Suprapubic skin (tissue), 4 donors: Measurements from ENCODE around the gene SAPCD1. TPM values are rescaled to one million over a fixed set of nuclear protein-coding genes. Genes with fewer than 3 reads are reported as not detected.

Source experiments
- DNase-seq, 2 donors: peaks; one replicate each; pipeline ENCODE4 v3.0.0-alpha.2; 2019; ENCODE audit warnings: low spot score in 2 of 2
- H3K27ac ChIP-seq: fragments of 200-600 bp; sonication (generic); one replicate; pipeline ENCODE4 v1.5.1; 2019
- H3K27me3 ChIP-seq: fragments of 200-600 bp; sonication (generic); one replicate; pipeline ENCODE4 v1.5.1; 2019
- H3K36me3 ChIP-seq: fragments of 200-600 bp; sonication (generic); one replicate; pipeline ENCODE4 v1.5.1; 2019
- H3K4me1 ChIP-seq: fragments of 200-600 bp; sonication (generic); one replicate; pipeline ENCODE4 v1.5.1; 2019
- H3K4me3 ChIP-seq: fragments of 200-600 bp; sonication (generic); one replicate; pipeline ENCODE4 v1.5.1; 2019; ENCODE audit warnings: mild to moderate bottlenecking
- H3K9me3 ChIP-seq: fragments of 200-600 bp; sonication (generic); one replicate; pipeline ENCODE4 v1.5.1; 2019
- EP300 ChIP-seq: sonication (generic); formaldehyde crosslinking; IDR thresholded peaks from one replicate; pipeline ENCODE4 v1.6.1; 2017; ENCODE audit warnings: antibody characterized with exemption
- POLR2A ChIP-seq, 2 donors: fragments of 450-650 bp; IDR thresholded peaks; one replicate each; pipeline ENCODE4 v1.6.1; 2017; ENCODE audit warnings: antibody characterized with exemption in 2 of 2, mild to moderate bottlenecking in 2 of 2, moderate library complexity in 2 of 2
- POLR2AphosphoS5 ChIP-seq, 3 donors: sonication (generic); formaldehyde crosslinking; IDR thresholded peaks; one replicate each; pipeline ENCODE4 v1.6.1; 2017; ENCODE audit warnings: antibody characterized with exemption in 3 of 3
- WGBS: methylation state at CpG from one replicate; pipeline ENCODE4 v1.1.5; 2018; 5-methylcytosine and 5-hydroxymethylcytosine counted together
- total RNA-seq, 4 donors: library from RNA; depleted of rRNA; stranded (reverse); fragments of >200 nt; gene quantifications; one replicate each; pipeline ENCODE4 v1.1.0, GENCODE V29; 2016
- TF ChIP-seq, protein P1 (sequence below), 2 donors: fragments of 200-600 bp in 1 of 2; fragments of 450-650 bp in 1 of 2; sonication (generic) in 1 of 2; IDR thresholded peaks; one replicate each; pipeline ENCODE4 v1.5.1; 2016 to 2019; ENCODE audit warnings: antibody characterized with exemption in 2 of 2, mild to moderate bottlenecking in 1 of 2, moderate library complexity in 1 of 2

SAPCD1 gene
- total RNA-seq, 4 donors from 2014 or later, result 9.3 to 42.2 (median 20.3) TPM

DNA sequence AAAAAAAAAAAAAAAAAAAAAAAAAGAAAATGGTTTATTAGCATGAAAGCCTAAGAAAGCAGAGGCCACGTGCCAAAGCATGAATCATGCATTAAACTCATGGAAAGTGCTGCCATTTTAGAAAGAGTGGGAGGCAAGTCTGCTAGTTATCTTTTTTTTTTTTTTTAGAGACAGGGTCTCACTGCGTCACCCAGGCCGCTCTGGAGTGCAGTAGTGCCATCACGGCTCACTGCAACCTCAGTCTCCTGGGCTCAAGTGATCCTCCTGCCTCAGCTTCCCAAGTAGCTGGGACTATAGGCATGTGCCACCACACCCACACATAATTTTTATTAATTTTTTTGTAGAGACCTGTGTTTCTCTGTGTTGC, 9.5 kb downstream of the SAPCD1 start:
- H3K27me3 ChIP-seq, result no peaks in the 10 kb centered on the region
- no peak for DNase-seq
- whole genome bisulfite sequencing, result 75% methylated on average over 4 of the region's 4 CpGs
- no peak overlapping the region for H3K27ac ChIP-seq
- H3K4me3 ChIP-seq, result no peak overlapping the region
- no peaks in the 10 kb centered on the region for H3K9me3 ChIP-seq
- no peak for TF ChIP-seq EP300
- TF ChIP-seq POLR2AphosphoS5 (IDR thresholded peaks at IDR 0.05), result no peak
- TF ChIP-seq, protein P1, sequence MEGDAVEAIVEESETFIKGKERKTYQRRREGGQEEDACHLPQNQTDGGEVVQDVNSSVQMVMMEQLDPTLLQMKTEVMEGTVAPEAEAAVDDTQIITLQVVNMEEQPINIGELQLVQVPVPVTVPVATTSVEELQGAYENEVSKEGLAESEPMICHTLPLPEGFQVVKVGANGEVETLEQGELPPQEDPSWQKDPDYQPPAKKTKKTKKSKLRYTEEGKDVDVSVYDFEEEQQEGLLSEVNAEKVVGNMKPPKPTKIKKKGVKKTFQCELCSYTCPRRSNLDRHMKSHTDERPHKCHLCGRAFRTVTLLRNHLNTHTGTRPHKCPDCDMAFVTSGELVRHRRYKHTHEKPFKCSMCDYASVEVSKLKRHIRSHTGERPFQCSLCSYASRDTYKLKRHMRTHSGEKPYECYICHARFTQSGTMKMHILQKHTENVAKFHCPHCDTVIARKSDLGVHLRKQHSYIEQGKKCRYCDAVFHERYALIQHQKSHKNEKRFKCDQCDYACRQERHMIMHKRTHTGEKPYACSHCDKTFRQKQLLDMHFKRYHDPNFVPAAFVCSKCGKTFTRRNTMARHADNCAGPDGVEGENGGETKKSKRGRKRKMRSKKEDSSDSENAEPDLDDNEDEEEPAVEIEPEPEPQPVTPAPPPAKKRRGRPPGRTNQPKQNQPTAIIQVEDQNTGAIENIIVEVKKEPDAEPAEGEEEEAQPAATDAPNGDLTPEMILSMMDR (IDR thresholded peaks at IDR 0.05), result no peak
- no peak for TF ChIP-seq POLR2A (IDR thresholded peaks at IDR 0.05)
- peaks cover 25% of the 10 kb centered on the region for H3K4me1 ChIP-seq
- H3K36me3 ChIP-seq, result no peaks in the 10 kb centered on the region

DNA sequence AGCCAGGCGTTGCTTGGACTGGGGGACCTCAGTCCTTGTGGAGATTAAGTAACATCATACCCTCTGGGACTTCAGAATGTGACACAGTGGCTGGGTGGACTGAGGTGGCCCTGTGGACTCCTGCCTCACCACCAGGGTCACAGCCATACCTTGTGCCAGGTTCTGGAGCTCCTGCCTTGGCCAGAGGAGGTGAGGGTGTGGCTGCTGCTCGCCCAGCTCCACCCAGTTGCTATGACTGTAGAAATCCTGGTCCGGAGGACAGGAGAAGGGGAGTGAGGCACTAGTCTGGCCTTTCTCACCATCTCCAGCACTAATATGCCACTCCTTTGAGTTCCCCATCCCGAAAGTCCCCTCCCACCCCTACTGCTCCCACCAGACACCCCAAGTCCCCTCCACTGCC, 12.7 kb downstream of the SAPCD1 start:
- Histone ChIP-seq H3K36me3 (peaks cover 18% of the 10 kb centered on the region), H3K27ac (no peak overlapping the region), H3K27me3 (no peaks in the 10 kb centered on the region), H3K4me3 (no peak overlapping the region), H3K9me3 (no peaks in the 10 kb centered on the region), H3K4me1 (peaks cover 24% of the 10 kb centered on the region)
- TF ChIP-seq POLR2A (IDR thresholded peaks at IDR 0.05) (no peak), POLR2AphosphoS5 (IDR thresholded peaks at IDR 0.05) (no peak), EP300 (no peak)
- TF ChIP-seq, protein P1 (IDR thresholded peaks at IDR 0.05), result no peak
- WGBS, result 45% methylated on average over 4 of the region's 4 CpGs
- no peak for DNase-seq

DNA sequence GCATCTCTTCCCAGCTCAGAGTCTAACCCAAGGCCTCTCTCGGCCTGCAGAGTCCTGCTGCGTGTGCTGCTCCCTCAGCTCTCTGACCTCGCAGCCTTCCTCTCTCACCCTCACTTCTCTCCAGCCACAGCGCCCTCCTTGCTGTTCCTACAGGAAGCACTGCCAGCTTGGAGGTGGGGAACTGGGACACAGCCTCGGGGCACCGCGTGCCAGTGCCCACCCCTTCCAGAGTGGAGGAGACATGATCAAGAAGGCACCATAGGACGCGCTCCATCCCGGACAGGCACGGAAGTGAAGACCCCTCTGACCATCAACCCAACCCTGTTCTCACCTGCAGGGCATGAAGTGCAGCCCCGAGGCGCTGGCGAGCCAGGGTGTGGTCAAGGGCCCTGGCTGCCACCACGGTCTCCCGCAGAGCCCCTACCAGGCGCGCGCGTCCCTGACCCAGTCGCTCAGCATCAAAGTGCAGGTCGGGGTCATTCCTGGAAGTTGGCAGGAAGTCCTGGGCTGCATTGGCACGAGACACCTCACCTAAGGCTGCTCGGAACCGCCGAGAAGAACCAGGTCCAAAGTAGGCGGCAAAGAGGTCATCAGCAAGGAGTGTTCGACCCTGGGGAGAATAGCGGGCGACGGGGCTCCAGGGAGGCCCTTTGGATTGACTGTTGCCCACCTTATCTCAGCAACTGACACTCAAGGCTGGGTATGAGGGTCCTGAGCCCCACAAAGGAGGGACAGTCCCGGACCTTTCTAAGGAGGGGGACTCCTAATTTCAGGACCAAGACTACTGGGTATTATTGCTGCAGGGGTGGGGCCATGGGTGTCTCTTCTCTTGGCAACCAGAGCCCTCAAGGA, 13.4 kb downstream of the SAPCD1 start:
- H3K9me3 ChIP-seq, result no peaks in the 10 kb centered on the region
- H3K27me3 ChIP-seq, result no peaks in the 10 kb centered on the region
- H3K4me3 ChIP-seq, result no peak overlapping the region
- H3K27ac ChIP-seq, result peak overlapping the region; percentile 9
- 89% methylated on average over 14 of the region's 32 CpGs for WGBS
- peaks cover 24% of the 10 kb centered on the region for H3K4me1 ChIP-seq
- TF ChIP-seq, protein P1 (IDR thresholded peaks at IDR 0.05), result no peak
- TF ChIP-seq POLR2A (IDR thresholded peaks at IDR 0.05) (no peak), POLR2AphosphoS5 (IDR thresholded peaks at IDR 0.05) (no peak), EP300 (no peak)
- DNase-seq, result no peak
- H3K36me3 ChIP-seq, result peaks cover 24% of the 10 kb centered on the region

GRCh38 chr6:31776485-31776988, 14.1 kb downstream of the SAPCD1 start:
- DNase-seq, result no peak
- no peak overlapping the region for H3K4me3 ChIP-seq
- H3K27me3 ChIP-seq, result no peaks in the 10 kb centered on the region
- H3K36me3 ChIP-seq, result peaks cover 31% of the 10 kb centered on the region
- peaks cover 24% of the 10 kb centered on the region for H3K4me1 ChIP-seq
- no peaks in the 10 kb centered on the region for H3K9me3 ChIP-seq
- TF ChIP-seq, protein P1 (IDR thresholded peaks at IDR 0.05), result no peak
- TF ChIP-seq POLR2A (IDR thresholded peaks at IDR 0.05) (no peak), POLR2AphosphoS5 (IDR thresholded peaks at IDR 0.05) (no peak), EP300 (no peak)
- 40% methylated on average over 14 of the region's 14 CpGs for WGBS
- H3K27ac ChIP-seq, result peak overlapping the region; percentile 9

DNA sequence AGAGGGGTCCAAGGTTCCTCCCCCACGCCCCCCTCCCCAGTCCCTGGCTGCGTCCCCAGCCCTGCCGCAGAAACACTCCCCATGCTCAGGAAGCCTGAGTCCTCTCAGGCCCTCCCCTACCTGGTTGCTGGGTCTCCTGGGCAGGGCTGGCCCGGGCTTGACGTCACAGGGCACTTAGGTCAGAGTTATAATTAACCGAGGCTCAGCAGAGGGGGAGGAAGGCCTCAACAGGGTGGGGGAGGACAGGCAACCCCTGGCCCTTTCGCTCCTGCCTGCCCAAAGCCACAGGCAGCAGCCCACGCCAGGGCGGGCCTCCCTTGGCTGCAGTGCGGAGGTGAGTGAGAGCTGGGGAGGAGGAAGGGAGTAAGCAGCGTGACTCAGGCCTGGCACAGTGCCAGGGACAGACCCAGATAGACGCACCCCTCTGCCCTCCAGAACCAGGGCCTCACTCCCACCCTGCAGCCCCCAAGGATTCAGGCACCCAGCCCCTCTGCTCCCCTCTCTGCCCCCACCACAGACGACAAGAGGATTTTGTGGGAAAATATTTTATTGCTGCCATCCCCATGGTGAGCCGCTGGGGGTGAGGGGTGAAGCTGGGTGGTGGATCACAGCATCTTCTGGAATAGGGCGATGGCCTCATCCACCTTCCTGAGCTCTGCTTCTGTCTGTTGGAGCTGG, 14.7 kb downstream of the SAPCD1 start, which contains the start of gene VWA7:
TSS of gene VWA7 (minus strand) at position 340 of the 678 bp plus-strand sequence. CDS start 549 bp downstream, outside the sequence.
- no peak within 1 kb of the TSS for H3K4me3 ChIP-seq
- TF ChIP-seq EP300 (no peak), POLR2AphosphoS5 (IDR thresholded peaks at IDR 0.05) (no peak), POLR2A (IDR thresholded peaks at IDR 0.05) (no peak)
- TF ChIP-seq, protein P1 (IDR thresholded peaks at IDR 0.05), result no peak
- peaks cover 37% of the 10 kb centered on the region for H3K36me3 ChIP-seq
- no peaks in the 10 kb centered on the region for H3K27me3 ChIP-seq
- no peak for DNase-seq
- H3K4me1 ChIP-seq, result peaks cover 24% of the 10 kb centered on the region
- H3K27ac ChIP-seq, result peak within 1 kb of the TSS; percentile 9
- no peaks in the 10 kb centered on the region for H3K9me3 ChIP-seq
- 13% methylated on average over 14 of the region's 15 CpGs for WGBS
